Measurements from ENCODE around the gene TNKS1BP1.

Gene TNKS1BP1

DNA sequence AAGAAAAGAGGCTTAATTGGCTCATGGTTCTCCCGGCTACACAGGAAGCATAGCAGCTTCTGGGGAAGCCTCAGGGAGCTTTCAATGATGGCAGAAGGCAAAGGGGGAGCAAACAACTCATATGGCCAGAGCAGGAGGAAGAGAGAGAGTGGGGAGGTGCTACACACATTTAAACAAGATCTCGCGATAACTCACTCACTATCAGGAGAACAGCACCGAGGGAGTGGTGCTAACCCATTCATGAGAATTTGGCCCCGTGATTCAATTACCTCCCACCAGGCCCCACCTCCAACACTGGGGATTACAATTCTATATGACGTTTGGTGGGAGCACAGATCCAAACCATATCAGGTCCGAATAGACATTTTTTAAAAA, 46.0 kb downstream of the TNKS1BP1 start:
- no peak overlapping the region for H3K27ac ChIP-seq
- TF ChIP-seq, protein P1, sequence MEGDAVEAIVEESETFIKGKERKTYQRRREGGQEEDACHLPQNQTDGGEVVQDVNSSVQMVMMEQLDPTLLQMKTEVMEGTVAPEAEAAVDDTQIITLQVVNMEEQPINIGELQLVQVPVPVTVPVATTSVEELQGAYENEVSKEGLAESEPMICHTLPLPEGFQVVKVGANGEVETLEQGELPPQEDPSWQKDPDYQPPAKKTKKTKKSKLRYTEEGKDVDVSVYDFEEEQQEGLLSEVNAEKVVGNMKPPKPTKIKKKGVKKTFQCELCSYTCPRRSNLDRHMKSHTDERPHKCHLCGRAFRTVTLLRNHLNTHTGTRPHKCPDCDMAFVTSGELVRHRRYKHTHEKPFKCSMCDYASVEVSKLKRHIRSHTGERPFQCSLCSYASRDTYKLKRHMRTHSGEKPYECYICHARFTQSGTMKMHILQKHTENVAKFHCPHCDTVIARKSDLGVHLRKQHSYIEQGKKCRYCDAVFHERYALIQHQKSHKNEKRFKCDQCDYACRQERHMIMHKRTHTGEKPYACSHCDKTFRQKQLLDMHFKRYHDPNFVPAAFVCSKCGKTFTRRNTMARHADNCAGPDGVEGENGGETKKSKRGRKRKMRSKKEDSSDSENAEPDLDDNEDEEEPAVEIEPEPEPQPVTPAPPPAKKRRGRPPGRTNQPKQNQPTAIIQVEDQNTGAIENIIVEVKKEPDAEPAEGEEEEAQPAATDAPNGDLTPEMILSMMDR (IDR thresholded peaks at IDR 0.05): no peak
- TF ChIP-seq ZFX (IDR thresholded peaks at IDR 0.05; ENCODE audit: borderline replicate concordance): no peak

- H3K27ac ChIP-seq: no peak overlapping the region
Measured at GRCh38 chr11:57277845-57278720, 46.7 kb downstream of the TNKS1BP1 start.

DNA sequence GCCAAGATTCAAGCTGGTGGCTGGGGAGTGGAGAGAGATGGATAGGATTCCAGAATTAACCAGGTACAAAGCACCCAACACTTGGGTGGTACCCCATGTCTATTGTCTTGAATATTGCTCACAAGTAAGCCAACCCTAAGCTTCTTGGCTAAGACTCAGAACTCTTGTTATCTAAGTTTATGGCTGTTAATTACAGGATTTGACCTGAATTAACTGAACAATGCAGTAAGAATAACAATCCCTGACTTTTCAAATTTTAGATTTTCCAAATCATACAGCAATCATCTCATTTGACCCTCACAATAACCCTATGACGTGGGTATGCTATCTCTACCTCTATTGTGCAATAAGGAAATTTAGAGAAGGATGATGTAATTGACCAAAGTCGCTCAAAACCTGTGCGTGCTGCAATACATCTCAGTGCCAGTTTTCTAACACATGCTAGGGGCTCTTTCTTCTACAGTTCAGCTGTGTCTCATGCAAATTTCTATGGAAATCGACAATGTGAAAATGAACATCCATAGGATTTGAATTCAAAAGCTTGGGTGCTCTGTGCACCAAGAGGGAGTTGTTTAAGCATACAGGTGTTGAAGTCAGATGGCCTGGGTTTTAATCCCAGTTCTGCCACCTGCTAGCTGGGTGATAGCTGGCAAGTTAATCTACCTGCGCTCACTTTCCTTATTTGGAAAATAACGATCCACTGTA, 47.6 kb downstream of the TNKS1BP1 start:
- TF ChIP-seq, protein P1 (IDR thresholded peaks at IDR 0.05): no peak
- no peak for TF ChIP-seq ZFX (IDR thresholded peaks at IDR 0.05; ENCODE audit: borderline replicate concordance)
- no peak overlapping the region for H3K27ac ChIP-seq

More at GRCh38 chr11:57277845-57278720, 46.7 kb downstream of the TNKS1BP1 start:
- TF ChIP-seq, protein P1 (IDR thresholded peaks at IDR 0.05): peak; percentile 91
- no peak for TF ChIP-seq ZFX (IDR thresholded peaks at IDR 0.05; ENCODE audit: borderline replicate concordance)

DNA sequence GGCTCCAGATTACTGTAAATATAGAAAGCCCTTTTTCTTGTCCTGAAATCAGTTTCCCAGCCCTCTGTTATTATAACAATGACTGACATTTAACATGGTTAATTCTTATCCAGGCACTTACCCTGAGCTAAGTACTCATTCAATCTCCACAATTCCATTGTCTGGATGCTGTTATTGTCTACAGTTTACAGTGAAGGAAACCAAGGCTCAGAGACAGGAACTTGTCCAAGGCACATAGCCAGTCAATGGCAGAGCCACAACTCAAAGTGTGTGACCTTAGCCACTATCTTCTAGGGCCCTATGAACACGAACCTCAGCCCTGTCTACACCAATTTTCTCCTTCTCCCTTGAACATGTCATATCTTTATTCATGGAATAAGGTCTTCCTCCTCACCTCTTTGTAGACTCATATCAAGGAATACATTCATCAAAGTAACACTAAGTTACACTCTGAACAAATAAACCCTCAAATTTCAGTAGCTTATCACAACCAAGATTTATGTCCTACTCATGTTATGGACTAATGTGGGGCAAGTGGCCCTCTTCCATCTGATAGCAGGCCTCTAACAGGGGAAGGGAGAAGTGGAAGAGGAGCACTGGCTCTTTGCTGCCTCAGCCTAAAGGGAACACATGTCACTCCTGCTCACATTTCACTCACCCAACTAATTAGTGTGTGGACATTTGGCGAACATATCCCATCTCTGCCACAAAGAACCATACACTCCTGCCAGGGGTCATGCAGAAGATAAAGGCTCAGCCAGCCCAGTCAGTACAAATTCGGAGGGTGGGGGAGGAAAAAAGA, 48.4 kb downstream of the TNKS1BP1 start:
- H3K27ac ChIP-seq: no peak overlapping the region
- TF ChIP-seq, protein P1 (IDR thresholded peaks at IDR 0.05): no peak
- no peak for TF ChIP-seq ZFX (IDR thresholded peaks at IDR 0.05; ENCODE audit: borderline replicate concordance)

DNA sequence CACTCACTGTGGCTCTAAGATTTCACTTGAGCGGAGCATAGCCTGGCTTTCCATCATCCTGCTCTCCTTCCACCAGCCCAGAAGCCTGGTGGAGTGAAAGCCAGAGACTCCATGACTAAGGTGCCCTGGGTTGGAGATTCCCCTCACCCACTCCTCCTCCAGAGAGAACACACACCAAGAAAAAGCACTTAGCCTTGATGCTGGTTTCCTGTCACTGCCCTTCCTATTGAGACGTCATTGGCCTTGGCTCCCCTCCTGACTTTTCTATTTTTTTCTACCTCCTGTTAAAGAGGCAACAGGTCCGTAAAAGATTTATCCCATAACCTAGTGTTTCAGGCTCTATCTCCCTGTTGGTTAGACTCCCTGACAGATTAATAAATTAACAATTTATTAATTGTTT, 49.2 kb downstream of the TNKS1BP1 start:
- TF ChIP-seq ZFX (IDR thresholded peaks at IDR 0.05; ENCODE audit: borderline replicate concordance): no peak
- TF ChIP-seq, protein P1 (IDR thresholded peaks at IDR 0.05): no peak
- H3K27ac ChIP-seq: no peak overlapping the region

GRCh38 chr11:57274904-57275498, 49.8 kb downstream of the TNKS1BP1 start:
- TF ChIP-seq, protein P1 (IDR thresholded peaks at IDR 0.05): no peak
- TF ChIP-seq ZFX (IDR thresholded peaks at IDR 0.05; ENCODE audit: borderline replicate concordance): no peak
- no peak overlapping the region for H3K27ac ChIP-seq
